ENCODE measurements around the gene TREML1.

DNA sequence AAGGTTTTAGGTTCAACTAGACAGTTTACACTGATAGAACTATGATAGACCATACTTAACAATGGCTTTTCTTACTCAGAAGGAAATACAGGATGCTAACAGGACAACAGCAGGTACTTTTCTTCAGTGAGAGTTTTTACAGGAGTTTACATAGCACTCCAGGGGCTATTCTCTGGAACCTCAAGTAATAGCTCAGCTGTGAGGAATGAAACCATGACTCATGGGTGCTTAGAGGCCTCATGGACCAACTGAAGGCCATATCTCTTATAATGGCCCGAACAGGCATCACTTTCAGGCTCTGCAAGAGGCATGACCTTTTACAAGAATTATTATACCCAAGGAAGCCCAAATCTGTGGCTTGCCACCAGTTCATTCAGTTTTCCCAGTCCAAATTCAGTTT lies 31.8 kb downstream of the TREML1 start:
- TF ChIP-seq POLR2A (IDR thresholded peaks at IDR 0.05) (no peak), EP300 (IDR thresholded peaks at IDR 0.05) (no peak), POLR2AphosphoS5 (IDR thresholded peaks at IDR 0.05) (no peak)
- TF ChIP-seq, protein P1, sequence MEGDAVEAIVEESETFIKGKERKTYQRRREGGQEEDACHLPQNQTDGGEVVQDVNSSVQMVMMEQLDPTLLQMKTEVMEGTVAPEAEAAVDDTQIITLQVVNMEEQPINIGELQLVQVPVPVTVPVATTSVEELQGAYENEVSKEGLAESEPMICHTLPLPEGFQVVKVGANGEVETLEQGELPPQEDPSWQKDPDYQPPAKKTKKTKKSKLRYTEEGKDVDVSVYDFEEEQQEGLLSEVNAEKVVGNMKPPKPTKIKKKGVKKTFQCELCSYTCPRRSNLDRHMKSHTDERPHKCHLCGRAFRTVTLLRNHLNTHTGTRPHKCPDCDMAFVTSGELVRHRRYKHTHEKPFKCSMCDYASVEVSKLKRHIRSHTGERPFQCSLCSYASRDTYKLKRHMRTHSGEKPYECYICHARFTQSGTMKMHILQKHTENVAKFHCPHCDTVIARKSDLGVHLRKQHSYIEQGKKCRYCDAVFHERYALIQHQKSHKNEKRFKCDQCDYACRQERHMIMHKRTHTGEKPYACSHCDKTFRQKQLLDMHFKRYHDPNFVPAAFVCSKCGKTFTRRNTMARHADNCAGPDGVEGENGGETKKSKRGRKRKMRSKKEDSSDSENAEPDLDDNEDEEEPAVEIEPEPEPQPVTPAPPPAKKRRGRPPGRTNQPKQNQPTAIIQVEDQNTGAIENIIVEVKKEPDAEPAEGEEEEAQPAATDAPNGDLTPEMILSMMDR (IDR thresholded peaks at IDR 0.05): no peak

Measured in sigmoid colon (tissue), 4 donors.